ENCODE data around the gene ATXN10.

DNA sequence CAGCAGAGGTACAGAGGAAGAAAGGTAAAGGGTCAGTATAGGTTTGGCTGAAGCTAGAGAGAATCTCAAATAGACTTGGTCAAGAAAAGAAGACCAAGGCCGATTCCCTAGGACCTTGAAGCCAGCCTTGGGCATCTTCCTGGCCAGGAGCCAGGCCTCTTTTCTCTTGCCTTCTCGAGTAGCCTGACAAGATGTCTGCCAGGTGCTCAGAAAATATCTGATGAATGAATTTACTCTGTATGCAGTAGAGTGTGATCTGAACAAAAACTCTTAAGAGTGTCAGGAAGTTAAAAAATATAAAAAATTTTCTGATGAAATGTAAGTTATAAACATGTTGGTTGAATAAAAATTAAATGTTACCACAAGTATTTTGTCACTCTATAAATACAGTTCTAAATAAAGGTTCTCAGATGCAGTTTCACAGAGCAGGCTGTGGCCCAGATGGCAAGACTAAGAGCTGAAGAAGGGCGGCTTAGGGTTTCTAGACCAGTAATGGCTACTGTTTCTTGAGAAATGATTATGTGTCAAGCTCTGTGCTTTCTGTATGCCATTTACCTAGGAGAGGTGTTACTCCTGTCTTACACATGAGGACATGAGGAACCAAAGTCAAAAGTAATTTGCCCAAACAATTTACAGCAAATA is 98.1 kb downstream of the ATXN10 start:
- TF ChIP-seq, protein P1, sequence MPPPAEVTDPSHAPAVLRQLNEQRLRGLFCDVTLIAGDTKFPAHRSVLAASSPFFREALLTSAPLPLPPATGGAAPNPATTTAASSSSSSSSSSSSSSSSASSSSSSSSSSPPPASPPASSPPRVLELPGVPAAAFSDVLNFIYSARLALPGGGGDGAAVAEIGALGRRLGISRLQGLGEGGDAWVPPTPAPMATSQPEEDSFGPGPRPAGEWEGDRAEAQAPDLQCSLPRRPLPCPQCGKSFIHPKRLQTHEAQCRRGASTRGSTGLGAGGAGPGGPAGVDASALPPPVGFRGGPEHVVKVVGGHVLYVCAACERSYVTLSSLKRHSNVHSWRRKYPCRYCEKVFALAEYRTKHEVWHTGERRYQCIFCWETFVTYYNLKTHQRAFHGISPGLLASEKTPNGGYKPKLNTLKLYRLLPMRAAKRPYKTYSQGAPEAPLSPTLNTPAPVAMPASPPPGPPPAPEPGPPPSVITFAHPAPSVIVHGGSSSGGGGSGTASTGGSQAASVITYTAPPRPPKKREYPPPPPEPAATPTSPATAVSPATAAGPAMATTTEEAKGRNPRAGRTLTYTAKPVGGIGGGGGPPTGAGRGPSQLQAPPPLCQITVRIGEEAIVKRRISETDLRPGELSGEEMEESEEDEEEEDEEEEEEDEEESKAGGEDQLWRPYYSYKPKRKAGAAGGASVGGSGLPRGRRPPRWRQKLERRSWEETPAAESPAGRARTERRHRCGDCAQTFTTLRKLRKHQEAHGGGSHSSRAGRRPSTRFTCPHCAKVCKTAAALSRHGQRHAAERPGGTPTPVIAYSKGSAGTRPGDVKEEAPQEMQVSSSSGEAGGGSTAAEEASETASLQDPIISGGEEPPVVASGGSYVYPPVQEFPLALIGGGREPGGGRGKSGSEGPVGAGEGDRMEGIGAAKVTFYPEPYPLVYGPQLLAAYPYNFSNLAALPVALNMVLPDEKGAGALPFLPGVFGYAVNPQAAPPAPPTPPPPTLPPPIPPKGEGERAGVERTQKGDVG (CRISPR knock-in tag; IDR thresholded peaks at IDR 0.05): no peak
- TF ChIP-seq, protein P2, sequence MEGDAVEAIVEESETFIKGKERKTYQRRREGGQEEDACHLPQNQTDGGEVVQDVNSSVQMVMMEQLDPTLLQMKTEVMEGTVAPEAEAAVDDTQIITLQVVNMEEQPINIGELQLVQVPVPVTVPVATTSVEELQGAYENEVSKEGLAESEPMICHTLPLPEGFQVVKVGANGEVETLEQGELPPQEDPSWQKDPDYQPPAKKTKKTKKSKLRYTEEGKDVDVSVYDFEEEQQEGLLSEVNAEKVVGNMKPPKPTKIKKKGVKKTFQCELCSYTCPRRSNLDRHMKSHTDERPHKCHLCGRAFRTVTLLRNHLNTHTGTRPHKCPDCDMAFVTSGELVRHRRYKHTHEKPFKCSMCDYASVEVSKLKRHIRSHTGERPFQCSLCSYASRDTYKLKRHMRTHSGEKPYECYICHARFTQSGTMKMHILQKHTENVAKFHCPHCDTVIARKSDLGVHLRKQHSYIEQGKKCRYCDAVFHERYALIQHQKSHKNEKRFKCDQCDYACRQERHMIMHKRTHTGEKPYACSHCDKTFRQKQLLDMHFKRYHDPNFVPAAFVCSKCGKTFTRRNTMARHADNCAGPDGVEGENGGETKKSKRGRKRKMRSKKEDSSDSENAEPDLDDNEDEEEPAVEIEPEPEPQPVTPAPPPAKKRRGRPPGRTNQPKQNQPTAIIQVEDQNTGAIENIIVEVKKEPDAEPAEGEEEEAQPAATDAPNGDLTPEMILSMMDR (IDR thresholded peaks at IDR 0.05 in 2 of 3, conservative IDR thresholded peaks at IDR 0.05 in 1 of 3; ENCODE audit: control insufficient read depth in 2 of 3, extremely low read depth in 1 of 3, insufficient read depth in 1 of 3, low read depth in 3 of 3, low read length in 3 of 3): no peak
- TF ChIP-seq SMAD1 (IDR thresholded peaks at IDR 0.05; ENCODE audit: low read depth, partially characterized antibody): no peak
- TF ChIP-seq BRCA1 (IDR thresholded peaks at IDR 0.05; ENCODE audit: low read depth, low read length): no peak
- no peak for TF ChIP-seq POLR2A (IDR thresholded peaks at IDR 0.05; ENCODE audit: low read depth, low read length)
- no peak for TF ChIP-seq EZH2 (IDR thresholded peaks at IDR 0.05; ENCODE audit: borderline replicate concordance, control insufficient read depth, low read depth, low read length)

Data from GM12878 (cell line).